Keratinocyte (primary cell): Measurements from ENCODE around the gene C4orf50. TPM values are rescaled to one million over a fixed set of nuclear protein-coding genes. Genes with fewer than 3 reads are reported as not detected.

Source experiments
- DNase-seq: peaks from one replicate; pipeline ENCODE4 v3.0.0-alpha.2; 2011; ENCODE audit warnings: low read depth, missing footprints, low spot score
- FAIRE-seq: peaks from 2 replicates; lab custom pipeline; 2011; peaks lifted over from hg19 to GRCh38; lab: Jason Lieb, UNC
- H2AFZ ChIP-seq: 2 replicates; pipeline ENCODE4 v1.6.0; 2012; ENCODE audit warnings: low read length, control low read depth, inconsistent platforms; ENCODE audit not compliant: control insufficient read depth
- H3K27ac ChIP-seq: 2 replicates; pipeline ENCODE4 v1.5.1; 2011; ENCODE audit warnings: low read length; ENCODE audit not compliant: control insufficient read depth, insufficient read depth
- H3K27me3 ChIP-seq: 3 replicates; pipeline ENCODE4 v1.6.0; 2011; ENCODE audit warnings: low read length; ENCODE audit not compliant: control insufficient read depth, insufficient read depth; ENCODE audit errors: extremely low read depth
- H3K36me3 ChIP-seq, 2 experiments: 2 replicates in 1 of 2; 3 replicates in 1 of 2; pipeline ENCODE4 v1.5.1; 2011; ENCODE audit warnings: low read length in 2 of 2, mild to moderate bottlenecking in 1 of 2; ENCODE audit not compliant: control insufficient read depth in 2 of 2, insufficient read depth in 2 of 2; ENCODE audit errors: extremely low read depth in 1 of 2
- H3K4me1 ChIP-seq: 3 replicates; pipeline ENCODE4 v1.5.1; 2011; ENCODE audit warnings: low read length; ENCODE audit not compliant: control insufficient read depth, insufficient read depth; ENCODE audit errors: extremely low read depth
- H3K4me2 ChIP-seq: 3 replicates; pipeline ENCODE4 v1.6.0; 2011; ENCODE audit warnings: low read depth, low read length; ENCODE audit not compliant: control insufficient read depth, insufficient read depth; ENCODE audit errors: extremely low read depth
- H3K4me3 ChIP-seq, 3 experiments: fragments of 200-600 bp in 1 of 3; sonication (generic) in 1 of 3; 2 replicates in 2 of 3; 3 replicates in 1 of 3; pipeline ENCODE4 v1.5.1; 2011 to 2016; ENCODE audit warnings: low read length in 3 of 3, mild to moderate bottlenecking in 3 of 3, control low read depth in 2 of 3, inconsistent platforms in 1 of 3, low read depth in 1 of 3, mixed read lengths in 1 of 3, mixed run types in 1 of 3, moderate library complexity in 1 of 3; ENCODE audit not compliant: control insufficient read depth in 2 of 3, insufficient read depth in 2 of 3; ENCODE audit errors: extremely low read depth in 1 of 3
- H3K79me2 ChIP-seq: 2 replicates; pipeline ENCODE4 v1.6.0; 2012; ENCODE audit warnings: low read length; ENCODE audit not compliant: control insufficient read depth, insufficient read depth
- H3K9ac ChIP-seq: 3 replicates; pipeline ENCODE4 v1.6.0; 2011; ENCODE audit warnings: low read length; ENCODE audit not compliant: control insufficient read depth, insufficient read depth; ENCODE audit errors: extremely low read depth
- H3K9me1 ChIP-seq: 3 replicates; pipeline ENCODE4 v1.6.0; 2011; ENCODE audit warnings: low read length; ENCODE audit not compliant: control insufficient read depth, insufficient read depth; ENCODE audit errors: extremely low read depth
- H3K9me3 ChIP-seq: 2 replicates; pipeline ENCODE4 v1.5.1; 2012; ENCODE audit warnings: low read depth, low read length; ENCODE audit not compliant: control insufficient read depth
- H4K20me1 ChIP-seq: 3 replicates; pipeline ENCODE4 v1.6.0; 2011; ENCODE audit warnings: low read length; ENCODE audit not compliant: control insufficient read depth, insufficient read depth; ENCODE audit errors: extremely low read depth
- CTCF ChIP-seq, 3 experiments: IDR thresholded peaks in 1 of 3; conservative IDR thresholded peaks in 1 of 3; optimal IDR thresholded peaks in 1 of 3; 2 replicates in 2 of 3; 3 replicates in 1 of 3; pipeline versions ENCODE3 to v1.5.1; 2011; ENCODE audit warnings: low read length in 3 of 3, mild to moderate bottlenecking in 3 of 3, moderate library complexity in 2 of 3, control low read depth in 1 of 3, inconsistent platforms in 1 of 3; ENCODE audit not compliant: insufficient read depth in 2 of 3; ENCODE audit errors: extremely low read depth in 1 of 3
- EZH2 ChIP-seq: IDR thresholded peaks from one replicate; pipeline ENCODE4 v1.6.1; 2012; ENCODE audit warnings: inconsistent platforms, mild to moderate bottlenecking, low read length, moderate library complexity
- dilution Hi-C: fragments of 300-500 bp; cut with MboI; formaldehyde crosslinking; loops from one replicate; pipeline ENCODE4 v1.7.0; 2020; ENCODE audit warnings: low sequenced_read_pairs; ENCODE audit not compliant: extremely low pct_ligation_motif_present
- polyA plus RNA-seq, 5 experiments: library from polyadenylated mRNA; depleted of rRNA in 3 of 5; stranded (reverse) in 3 of 5; stranded (forward) in 1 of 5; unstranded in 1 of 5; fragments of >200 nt; gene quantifications; 1 replicate in 1 of 5; 2 replicates in 3 of 5; 3 replicates in 1 of 5; pipeline versions ENCODE4 v1.2.1 to v1.2.3, GENCODE V29; 2011 to 2012; ENCODE audit warnings: missing spikeins in 2 of 5, low read depth in 1 of 5, low replicate concordance in 1 of 5

Gene C4orf50
- polyA plus RNA-seq, 1 donor (not counting 4 experiments of a cell fraction or from before 2014, with no cell fraction given) = not detected

GRCh38 chr4:5877392-5877791 is 140.8 kb downstream of the C4orf50 start:
- no peaks in the 10 kb centered on the region for H3K9me3 ChIP-seq
- H2AFZ ChIP-seq = no peak overlapping the region
- dilution Hi-C loops = no loop called here
- peaks cover 4% of the 10 kb centered on the region for H3K27me3 ChIP-seq
- H3K9me1 ChIP-seq = no peaks in the 10 kb centered on the region
- H3K27ac ChIP-seq = no peak overlapping the region
- FAIRE-seq (no peak), DNase-seq (no peak)
- no peak overlapping the region for H3K9ac ChIP-seq
- H3K4me3 ChIP-seq = no peak overlapping the region
- H3K79me2 ChIP-seq = no peaks in the 10 kb centered on the region
- no peaks in the 10 kb centered on the region for H3K4me1 ChIP-seq
- no peak overlapping the region for H3K4me2 ChIP-seq
- no peaks in the 10 kb centered on the region for H3K36me3 ChIP-seq
- no peak for TF ChIP-seq CTCF (optimal IDR thresholded peaks at IDR 0.05 in 1 of 3, IDR thresholded peaks at IDR 0.05 in 1 of 3, conservative IDR thresholded peaks at IDR 0.05 in 1 of 3; ENCODE audit: extremely low read depth in 1 of 3, insufficient read depth in 2 of 3, low read length in 3 of 3)
- TF ChIP-seq EZH2 = no peak
- H4K20me1 ChIP-seq = no peaks in the 10 kb centered on the region

GRCh38 chr4:5874811-5875449 is 143.3 kb downstream of the C4orf50 start:
- Histone ChIP-seq H3K9me1 (no peaks in the 10 kb centered on the region), H3K4me1 (no peaks in the 10 kb centered on the region), H3K4me3 (no peak overlapping the region), H3K27me3 (peaks cover 4% of the 10 kb centered on the region), H4K20me1 (no peaks in the 10 kb centered on the region), H3K4me2 (no peak overlapping the region), H3K9me3 (no peaks in the 10 kb centered on the region), H3K27ac (no peak overlapping the region), H3K9ac (no peak overlapping the region), H2AFZ (no peak overlapping the region), H3K79me2 (no peaks in the 10 kb centered on the region), H3K36me3 (no peaks in the 10 kb centered on the region)
- dilution Hi-C loops = no loop called here
- TF ChIP-seq CTCF (optimal IDR thresholded peaks at IDR 0.05 in 1 of 3, IDR thresholded peaks at IDR 0.05 in 1 of 3, conservative IDR thresholded peaks at IDR 0.05 in 1 of 3; ENCODE audit: extremely low read depth in 1 of 3, insufficient read depth in 2 of 3, low read length in 3 of 3) (no peak), EZH2 (no peak)
- DNase-seq (no peak), FAIRE-seq (no peak)
